Suprapubic skin (tissue), 4 donors: ENCODE measurements around the gene ZFHX3. TPM values are rescaled to one million over a fixed set of nuclear protein-coding genes. Genes with fewer than 3 reads are reported as not detected.

ENCODE experiments used
- DNase-seq, 2 donors: peaks; one replicate each; pipeline ENCODE4 v3.0.0-alpha.2; 2019; ENCODE audit warnings: low spot score in 2 of 2
- H3K27ac ChIP-seq: fragments of 200-600 bp; sonication (generic); one replicate; pipeline ENCODE4 v1.5.1; 2019
- H3K27me3 ChIP-seq: fragments of 200-600 bp; sonication (generic); one replicate; pipeline ENCODE4 v1.5.1; 2019
- H3K36me3 ChIP-seq: fragments of 200-600 bp; sonication (generic); one replicate; pipeline ENCODE4 v1.5.1; 2019
- H3K4me1 ChIP-seq: fragments of 200-600 bp; sonication (generic); one replicate; pipeline ENCODE4 v1.5.1; 2019
- H3K4me3 ChIP-seq: fragments of 200-600 bp; sonication (generic); one replicate; pipeline ENCODE4 v1.5.1; 2019; ENCODE audit warnings: mild to moderate bottlenecking
- H3K9me3 ChIP-seq: fragments of 200-600 bp; sonication (generic); one replicate; pipeline ENCODE4 v1.5.1; 2019
- EP300 ChIP-seq: sonication (generic); formaldehyde crosslinking; IDR thresholded peaks from one replicate; pipeline ENCODE4 v1.6.1; 2017; ENCODE audit warnings: antibody characterized with exemption
- POLR2A ChIP-seq, 2 donors: fragments of 450-650 bp; IDR thresholded peaks; one replicate each; pipeline ENCODE4 v1.6.1; 2017; ENCODE audit warnings: antibody characterized with exemption in 2 of 2, mild to moderate bottlenecking in 2 of 2, moderate library complexity in 2 of 2
- POLR2AphosphoS5 ChIP-seq, 3 donors: sonication (generic); formaldehyde crosslinking; IDR thresholded peaks; one replicate each; pipeline ENCODE4 v1.6.1; 2017; ENCODE audit warnings: antibody characterized with exemption in 3 of 3
- WGBS: methylation state at CpG from one replicate; pipeline ENCODE4 v1.1.5; 2018; 5-methylcytosine and 5-hydroxymethylcytosine counted together
- total RNA-seq, 4 donors: library from RNA; depleted of rRNA; stranded (reverse); fragments of >200 nt; gene quantifications; one replicate each; pipeline ENCODE4 v1.1.0, GENCODE V29; 2016
- TF ChIP-seq, protein P1 (sequence below), 2 donors: fragments of 200-600 bp in 1 of 2; fragments of 450-650 bp in 1 of 2; sonication (generic) in 1 of 2; IDR thresholded peaks; one replicate each; pipeline ENCODE4 v1.5.1; 2016 to 2019; ENCODE audit warnings: antibody characterized with exemption in 2 of 2, mild to moderate bottlenecking in 1 of 2, moderate library complexity in 1 of 2

The ZFHX3 gene
- total RNA-seq, 4 donors from 2014 or later = 10.4 to 16.1 (median 12.8) TPM

DNA sequence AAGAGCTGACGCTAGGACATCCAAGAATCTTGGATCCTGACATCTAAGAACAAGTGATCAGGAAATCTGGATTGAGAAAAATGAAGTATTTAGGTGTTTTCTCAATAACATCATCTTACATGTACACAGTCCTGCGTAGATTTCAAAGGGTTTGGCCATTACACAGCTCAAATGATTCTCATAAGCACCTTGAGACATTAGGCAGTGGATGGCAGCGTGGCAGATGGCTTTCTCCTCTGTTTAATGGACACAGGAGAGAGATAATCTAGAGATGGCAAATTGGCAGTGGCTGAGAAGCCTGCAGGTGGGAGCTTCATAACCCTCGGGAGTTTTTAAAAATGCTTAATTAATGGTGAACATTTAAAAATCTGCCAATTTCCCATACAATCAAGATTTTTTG lies 137.5 kb downstream of the ZFHX3 start:
- H3K27me3 ChIP-seq = no peaks in the 10 kb centered on the region
- TF ChIP-seq EP300 (no peak), POLR2A (IDR thresholded peaks at IDR 0.05) (no peak), POLR2AphosphoS5 (IDR thresholded peaks at IDR 0.05) (no peak)
- TF ChIP-seq, protein P1, sequence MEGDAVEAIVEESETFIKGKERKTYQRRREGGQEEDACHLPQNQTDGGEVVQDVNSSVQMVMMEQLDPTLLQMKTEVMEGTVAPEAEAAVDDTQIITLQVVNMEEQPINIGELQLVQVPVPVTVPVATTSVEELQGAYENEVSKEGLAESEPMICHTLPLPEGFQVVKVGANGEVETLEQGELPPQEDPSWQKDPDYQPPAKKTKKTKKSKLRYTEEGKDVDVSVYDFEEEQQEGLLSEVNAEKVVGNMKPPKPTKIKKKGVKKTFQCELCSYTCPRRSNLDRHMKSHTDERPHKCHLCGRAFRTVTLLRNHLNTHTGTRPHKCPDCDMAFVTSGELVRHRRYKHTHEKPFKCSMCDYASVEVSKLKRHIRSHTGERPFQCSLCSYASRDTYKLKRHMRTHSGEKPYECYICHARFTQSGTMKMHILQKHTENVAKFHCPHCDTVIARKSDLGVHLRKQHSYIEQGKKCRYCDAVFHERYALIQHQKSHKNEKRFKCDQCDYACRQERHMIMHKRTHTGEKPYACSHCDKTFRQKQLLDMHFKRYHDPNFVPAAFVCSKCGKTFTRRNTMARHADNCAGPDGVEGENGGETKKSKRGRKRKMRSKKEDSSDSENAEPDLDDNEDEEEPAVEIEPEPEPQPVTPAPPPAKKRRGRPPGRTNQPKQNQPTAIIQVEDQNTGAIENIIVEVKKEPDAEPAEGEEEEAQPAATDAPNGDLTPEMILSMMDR (IDR thresholded peaks at IDR 0.05) = no peak
- H3K9me3 ChIP-seq = no peaks in the 10 kb centered on the region
- WGBS = 93% methylated on average over 4 of the region's 4 CpGs
- H3K36me3 ChIP-seq = no peaks in the 10 kb centered on the region
- DNase-seq = no peak
- no peak overlapping the region for H3K27ac ChIP-seq
- H3K4me3 ChIP-seq = no peak overlapping the region
- peaks cover 8% of the 10 kb centered on the region for H3K4me1 ChIP-seq

DNA sequence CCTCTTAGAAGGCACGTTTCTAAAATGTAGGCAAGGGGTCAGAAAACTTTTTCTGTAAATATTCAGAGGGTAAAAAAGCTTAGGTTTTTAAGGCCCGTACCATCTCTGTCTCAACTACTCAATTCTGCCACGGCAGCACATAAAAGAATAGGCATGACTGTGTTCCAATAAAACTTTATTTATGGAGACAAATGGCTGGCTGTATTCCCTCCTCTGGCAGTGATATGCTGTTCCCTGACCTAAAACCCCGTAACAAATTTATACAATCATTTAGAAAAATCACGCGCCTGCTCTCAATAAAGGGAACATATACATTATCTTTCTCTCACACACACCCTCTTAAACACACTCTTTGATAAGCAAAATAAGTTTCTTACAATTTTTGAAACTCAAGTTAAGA lies 138.7 kb downstream of the ZFHX3 start:
- Histone ChIP-seq H3K4me1 (peaks cover 8% of the 10 kb centered on the region), H3K27ac (no peak overlapping the region), H3K9me3 (no peaks in the 10 kb centered on the region), H3K4me3 (no peak overlapping the region), H3K36me3 (no peaks in the 10 kb centered on the region), H3K27me3 (no peaks in the 10 kb centered on the region)
- DNase-seq = no peak
- TF ChIP-seq, protein P1 (IDR thresholded peaks at IDR 0.05) = no peak
- TF ChIP-seq EP300 = no peak
- TF ChIP-seq POLR2AphosphoS5 (IDR thresholded peaks at IDR 0.05) = no peak
- TF ChIP-seq POLR2A (IDR thresholded peaks at IDR 0.05) = no peak
- 91% methylated on average over 6 of the region's 6 CpGs for WGBS

DNA sequence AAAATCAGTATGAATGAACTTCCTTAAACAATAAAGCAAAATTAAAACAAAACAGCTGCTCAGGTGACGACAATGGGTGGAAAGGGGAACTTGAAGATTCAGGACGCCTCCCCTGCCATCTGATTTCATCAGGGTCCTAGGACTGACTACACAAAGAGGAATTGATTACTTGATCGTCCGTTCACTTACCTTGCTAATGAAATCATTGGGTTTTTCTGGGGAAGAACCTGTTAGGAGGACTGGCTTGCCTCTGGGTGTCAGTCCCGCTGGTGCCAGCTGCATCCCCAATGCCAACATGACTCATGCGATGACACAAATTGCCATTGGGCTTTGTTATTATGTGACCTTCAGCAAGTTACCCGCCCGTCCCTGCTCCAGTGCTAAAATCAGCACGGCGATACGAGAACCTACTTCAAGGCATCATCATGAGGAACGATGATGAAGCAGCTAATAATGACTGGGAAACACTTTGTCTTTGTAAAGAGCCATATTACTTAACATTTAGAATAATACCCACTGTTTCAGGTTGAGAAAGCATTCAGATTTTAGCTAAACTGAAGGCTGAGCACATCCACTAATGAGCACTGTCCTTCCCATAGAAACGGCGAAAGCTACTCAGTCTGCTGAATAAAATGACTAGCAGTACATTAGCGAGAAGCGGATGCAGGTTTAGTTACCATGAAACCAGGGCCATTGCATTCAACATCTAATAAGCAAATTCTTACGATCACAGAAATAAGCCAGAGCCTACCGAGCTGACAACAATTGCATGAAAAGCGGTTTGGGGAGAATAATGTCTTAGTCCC lies 139.4 kb downstream of the ZFHX3 start:
- Histone ChIP-seq H3K4me1 (peaks cover 8% of the 10 kb centered on the region), H3K27me3 (no peaks in the 10 kb centered on the region), H3K9me3 (no peaks in the 10 kb centered on the region), H3K36me3 (no peaks in the 10 kb centered on the region), H3K27ac (no peak overlapping the region), H3K4me3 (no peak overlapping the region)
- WGBS = 80% methylated on average over 19 of the region's 19 CpGs
- TF ChIP-seq, protein P1 (IDR thresholded peaks at IDR 0.05) = no peak
- TF ChIP-seq POLR2AphosphoS5 (IDR thresholded peaks at IDR 0.05) = no peak
- TF ChIP-seq POLR2A (IDR thresholded peaks at IDR 0.05) = no peak
- TF ChIP-seq EP300 = no peak
- DNase-seq = no peak

DNA sequence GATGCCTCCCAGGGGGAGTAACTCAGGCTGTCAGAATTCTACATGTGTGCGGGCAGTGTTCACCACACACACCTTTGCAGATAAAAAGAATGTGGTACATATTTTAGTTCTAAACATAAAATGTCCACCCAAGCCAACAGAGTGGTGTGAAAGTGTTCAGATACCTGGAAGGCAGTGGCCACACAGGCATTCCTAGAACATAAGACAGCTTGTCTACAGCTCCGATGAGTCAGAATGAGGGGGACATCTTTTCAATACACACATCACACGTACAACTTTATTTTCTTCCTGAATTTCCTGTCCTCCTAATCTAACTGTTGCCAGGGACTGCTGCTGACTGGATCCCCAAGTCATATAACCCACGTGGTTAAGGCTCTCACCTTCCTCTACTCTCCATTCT lies 142.3 kb downstream of the ZFHX3 start:
- H3K27me3 ChIP-seq = no peaks in the 10 kb centered on the region
- no peak overlapping the region for H3K4me3 ChIP-seq
- no peak overlapping the region for H3K27ac ChIP-seq
- TF ChIP-seq, protein P1 (IDR thresholded peaks at IDR 0.05) = no peak
- TF ChIP-seq POLR2AphosphoS5 (IDR thresholded peaks at IDR 0.05) (no peak), EP300 (no peak), POLR2A (IDR thresholded peaks at IDR 0.05) (no peak)
- no peaks in the 10 kb centered on the region for H3K9me3 ChIP-seq
- no peak for DNase-seq
- no peaks in the 10 kb centered on the region for H3K36me3 ChIP-seq
- H3K4me1 ChIP-seq = peaks cover 8% of the 10 kb centered on the region
- WGBS = 87% methylated on average over 4 of the region's 4 CpGs

DNA sequence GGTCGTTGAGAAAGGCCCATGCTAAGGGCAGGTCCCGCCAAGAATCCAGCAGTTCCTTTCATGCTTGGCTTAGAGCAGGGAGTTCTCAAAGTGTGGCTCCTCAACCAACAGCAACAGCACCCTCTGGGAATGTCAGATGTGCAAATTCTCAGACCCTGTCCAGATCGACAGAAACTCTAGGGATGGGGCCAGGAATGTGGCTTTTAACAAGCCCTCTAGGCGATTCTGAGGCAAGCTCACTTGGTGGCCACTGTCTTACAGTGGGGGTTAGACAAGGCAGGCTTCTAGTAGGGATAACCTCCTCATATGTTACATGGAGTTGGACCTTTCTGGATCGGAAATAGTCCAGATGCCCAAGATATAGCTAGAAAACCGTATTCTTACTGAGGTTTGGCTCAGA lies 144.8 kb downstream of the ZFHX3 start:
- Histone ChIP-seq H3K27me3 (no peaks in the 10 kb centered on the region), H3K36me3 (no peaks in the 10 kb centered on the region), H3K9me3 (no peaks in the 10 kb centered on the region), H3K4me1 (peaks cover 1% of the 10 kb centered on the region), H3K27ac (no peak overlapping the region), H3K4me3 (no peak overlapping the region)
- DNase-seq = no peak
- WGBS = 75% methylated on average over 6 of the region's 6 CpGs
- TF ChIP-seq, protein P1 (IDR thresholded peaks at IDR 0.05) = no peak
- no peak for TF ChIP-seq EP300
- TF ChIP-seq POLR2AphosphoS5 (IDR thresholded peaks at IDR 0.05) = no peak
- TF ChIP-seq POLR2A (IDR thresholded peaks at IDR 0.05) = no peak
